GM12892 (cell line): ENCODE measurements around the gene FBXL17.

Experiments used
- POLR2A ChIP-seq: IDR thresholded peaks from 2 replicates; pipeline ENCODE4 v1.6.1; 2011; ENCODE audit warnings: low read depth, low read length, control low read depth
- POLR2AphosphoS5 ChIP-seq: IDR thresholded peaks from 2 replicates; pipeline ENCODE4 v1.6.1; 2011; ENCODE audit warnings: low read depth, low read length, control low read depth

DNA sequence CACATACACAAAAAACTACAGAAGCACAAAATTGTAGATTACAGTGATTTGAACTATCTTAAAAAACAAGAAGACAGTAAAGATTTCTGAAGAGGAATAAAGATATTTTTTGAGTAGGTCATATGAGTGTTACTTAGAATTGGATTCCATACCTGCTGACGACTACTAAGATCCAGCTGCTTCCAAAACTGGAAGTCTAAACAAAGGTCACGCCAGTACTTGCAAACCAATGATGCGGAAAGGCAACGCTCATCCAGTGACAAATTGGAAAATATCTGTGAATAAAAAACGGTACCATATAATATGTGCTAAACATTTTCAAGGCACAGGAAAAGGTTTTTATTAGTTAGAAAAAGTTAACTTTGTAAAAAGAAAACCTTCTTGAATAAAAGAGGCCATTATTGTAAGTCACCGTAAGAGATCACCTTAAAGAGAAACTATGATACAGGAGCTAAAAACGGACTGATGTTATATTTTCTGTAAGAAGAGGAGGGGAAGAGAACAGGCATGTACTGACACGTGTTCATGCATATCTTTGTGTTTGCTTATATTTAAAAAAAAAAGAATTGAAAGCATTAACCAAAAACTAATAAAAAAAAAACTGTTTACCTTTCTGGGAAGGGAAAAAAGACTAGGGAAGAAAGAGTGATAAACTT, 14.1 kb downstream of the FBXL17 start:
- no peak for TF ChIP-seq POLR2AphosphoS5
- no peak for TF ChIP-seq POLR2A
